GM19372 (cell line): ENCODE results near the gene GPRASP1.
"Not testable (repeated sequence)": the region's sequence is repeated elsewhere in the genome, so short reads cannot be mapped to it uniquely, and the experiment has no call there.

ENCODE experiments used
- ATAC-seq: cut with Tn5 transposase; IDR thresholded peaks from one replicate; pipeline ENCODE4 v1.9.1; 2021; ENCODE audit warnings: mild to moderate bottlenecking, low read depth, moderate library complexity; ENCODE audit not compliant: unreplicated experiment

The GPRASP1 gene, protein sequence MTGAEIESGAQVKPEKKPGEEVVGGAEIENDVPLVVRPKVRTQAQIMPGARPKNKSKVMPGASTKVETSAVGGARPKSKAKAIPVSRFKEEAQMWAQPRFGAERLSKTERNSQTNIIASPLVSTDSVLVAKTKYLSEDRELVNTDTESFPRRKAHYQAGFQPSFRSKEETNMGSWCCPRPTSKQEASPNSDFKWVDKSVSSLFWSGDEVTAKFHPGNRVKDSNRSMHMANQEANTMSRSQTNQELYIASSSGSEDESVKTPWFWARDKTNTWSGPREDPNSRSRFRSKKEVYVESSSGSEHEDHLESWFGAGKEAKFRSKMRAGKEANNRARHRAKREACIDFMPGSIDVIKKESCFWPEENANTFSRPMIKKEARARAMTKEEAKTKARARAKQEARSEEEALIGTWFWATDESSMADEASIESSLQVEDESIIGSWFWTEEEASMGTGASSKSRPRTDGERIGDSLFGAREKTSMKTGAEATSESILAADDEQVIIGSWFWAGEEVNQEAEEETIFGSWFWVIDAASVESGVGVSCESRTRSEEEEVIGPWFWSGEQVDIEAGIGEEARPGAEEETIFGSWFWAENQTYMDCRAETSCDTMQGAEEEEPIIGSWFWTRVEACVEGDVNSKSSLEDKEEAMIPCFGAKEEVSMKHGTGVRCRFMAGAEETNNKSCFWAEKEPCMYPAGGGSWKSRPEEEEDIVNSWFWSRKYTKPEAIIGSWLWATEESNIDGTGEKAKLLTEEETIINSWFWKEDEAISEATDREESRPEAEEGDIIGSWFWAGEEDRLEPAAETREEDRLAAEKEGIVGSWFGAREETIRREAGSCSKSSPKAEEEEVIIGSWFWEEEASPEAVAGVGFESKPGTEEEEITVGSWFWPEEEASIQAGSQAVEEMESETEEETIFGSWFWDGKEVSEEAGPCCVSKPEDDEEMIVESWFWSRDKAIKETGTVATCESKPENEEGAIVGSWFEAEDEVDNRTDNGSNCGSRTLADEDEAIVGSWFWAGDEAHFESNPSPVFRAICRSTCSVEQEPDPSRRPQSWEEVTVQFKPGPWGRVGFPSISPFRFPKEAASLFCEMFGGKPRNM (N-terminal part only)

DNA sequence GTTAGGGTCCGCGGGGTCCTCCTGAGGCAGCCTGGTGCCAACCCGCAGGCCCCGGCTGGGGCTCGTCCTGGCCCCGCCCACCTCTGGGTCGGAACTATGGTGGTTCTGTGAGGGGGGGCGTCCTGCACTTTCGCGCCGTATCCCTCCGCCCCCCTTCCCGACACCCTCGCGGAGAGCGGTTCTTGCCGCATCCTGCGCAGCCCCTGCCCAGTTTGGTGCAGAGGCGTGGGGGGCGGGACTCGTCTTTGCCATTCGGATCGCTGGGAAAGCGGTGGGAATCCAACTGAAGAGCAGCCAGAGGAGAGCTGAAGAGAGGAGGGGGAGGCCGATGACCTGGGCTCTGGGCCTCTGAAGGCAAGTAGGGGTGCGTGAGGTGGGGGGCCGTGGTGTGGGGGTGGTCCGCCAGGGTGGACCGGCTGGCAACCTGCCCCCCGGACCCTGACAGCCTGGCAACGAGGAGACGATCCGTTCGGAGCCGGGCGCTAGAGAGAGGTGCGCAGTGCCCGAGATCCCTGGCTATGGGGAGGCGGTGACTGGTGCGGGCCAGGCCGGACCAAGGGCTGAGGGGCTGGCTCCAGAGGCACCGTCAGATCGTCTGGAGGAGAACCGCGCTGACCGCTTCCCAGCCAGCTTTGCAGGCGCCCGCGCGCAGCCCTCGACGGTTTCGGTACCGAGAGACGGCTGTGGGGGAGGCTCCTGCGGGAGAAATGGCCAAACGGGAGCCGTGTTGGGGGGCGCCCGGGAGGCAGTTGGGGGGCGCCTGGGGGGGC lies at the start of gene GPRASP1:
Gene GPRASP1 (plus strand): TSS at position 242 of the 770 bp plus-strand sequence. CDS start 2,431 bp downstream, outside the sequence.
- ATAC-seq: peak; percentile 36

DNA sequence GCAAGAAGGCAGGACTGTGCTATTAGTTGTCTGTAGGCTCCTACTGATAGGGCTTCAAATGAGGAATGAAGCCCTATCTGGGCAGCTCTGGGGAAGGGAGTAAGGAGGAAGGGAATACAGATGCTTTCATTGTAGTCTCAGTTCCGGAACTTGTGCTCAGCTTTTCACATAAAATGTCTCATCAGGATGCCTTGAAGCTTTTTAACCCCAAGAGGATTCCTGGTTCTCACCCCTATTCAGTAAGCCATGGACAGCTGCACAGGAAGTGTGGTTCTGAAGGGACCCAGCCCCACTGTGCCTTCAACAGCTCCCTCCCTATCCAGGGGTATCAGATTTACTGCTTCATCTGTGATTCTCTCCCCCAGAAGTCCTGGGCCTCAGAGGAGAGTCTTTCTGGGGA lies 47.0 kb upstream of the GPRASP1 start:
- no peak for ATAC-seq

DNA sequence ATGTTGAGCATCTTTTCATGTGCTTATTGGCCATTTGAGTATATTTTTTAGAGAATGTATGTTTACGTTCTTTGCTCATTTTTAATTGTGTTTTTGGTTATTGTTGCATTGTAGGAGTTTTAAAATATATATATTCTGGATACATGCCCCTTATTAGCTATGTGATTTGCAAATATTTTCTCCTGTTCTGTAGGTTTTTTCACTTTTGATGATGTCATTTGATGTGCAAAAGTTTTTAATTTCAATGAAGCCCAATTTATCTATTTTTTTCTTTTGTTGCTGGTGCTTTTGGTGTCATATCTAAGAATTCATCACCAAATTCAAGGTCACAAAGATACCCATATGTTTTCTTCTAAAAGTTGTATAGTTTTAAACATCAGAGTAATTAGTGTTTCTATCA lies 45.2 kb upstream of the GPRASP1 start:
- no peak for ATAC-seq

DNA sequence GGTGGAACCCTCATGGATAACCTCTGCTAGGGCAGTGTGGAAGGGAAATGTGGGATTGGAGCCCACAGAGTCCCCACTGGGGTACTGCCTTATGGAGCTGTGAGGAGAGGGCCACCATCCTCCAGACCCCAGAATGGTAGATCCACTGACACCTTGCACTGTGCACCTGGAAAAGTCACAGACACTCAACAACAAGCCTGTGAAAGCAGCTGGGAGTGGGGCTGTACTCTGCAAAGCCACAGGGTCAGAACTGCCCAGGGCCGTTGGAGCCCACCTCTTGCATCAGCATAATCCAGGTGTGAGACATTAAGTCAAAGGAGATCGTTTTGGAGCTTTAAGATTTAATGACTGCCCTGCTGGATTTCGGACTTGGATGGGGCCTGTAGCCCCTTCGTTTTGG lies 40.4 kb upstream of the GPRASP1 start:
- no peak for ATAC-seq

DNA sequence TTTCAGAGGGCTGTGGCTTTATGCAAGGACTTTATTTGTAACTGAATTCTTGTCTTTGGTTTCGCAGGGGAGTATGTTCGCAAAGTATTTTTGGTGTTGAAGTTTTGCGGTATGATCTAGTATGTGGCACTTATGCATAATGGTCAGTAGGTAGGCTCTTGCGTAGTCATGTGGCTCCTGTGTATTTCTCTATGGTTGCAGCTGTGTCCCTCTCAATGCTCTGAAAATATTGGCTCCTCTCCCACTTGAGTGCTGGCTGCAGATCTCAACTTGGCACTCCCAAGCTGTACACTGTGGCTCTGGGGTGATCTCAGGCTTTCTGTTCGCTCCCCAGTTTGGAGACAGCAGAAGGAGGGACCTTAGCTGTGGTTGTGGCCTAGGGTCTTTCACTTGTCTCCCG lies 27.2 kb upstream of the GPRASP1 start:
- ATAC-seq: no peak

DNA sequence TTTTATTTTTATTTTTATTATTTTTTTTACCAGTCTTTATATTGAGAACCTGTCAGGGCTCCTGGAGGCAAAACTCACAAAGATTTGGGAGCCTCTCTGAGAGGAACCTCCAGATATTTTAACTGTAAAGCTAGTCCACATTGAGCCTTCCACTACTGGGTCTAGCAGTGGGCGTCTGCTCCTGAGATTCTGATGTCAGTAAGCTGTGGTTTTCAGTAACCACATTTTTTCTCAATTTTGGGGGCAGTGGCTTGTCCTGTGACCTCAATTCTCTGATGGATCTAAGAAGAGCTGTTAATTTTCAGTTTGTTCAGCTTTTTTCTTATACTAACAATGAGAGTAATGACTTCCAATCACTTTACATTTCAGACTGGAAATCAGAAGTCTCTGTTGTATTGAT lies 23.6 kb upstream of the GPRASP1 start:
- ATAC-seq: no peak

DNA sequence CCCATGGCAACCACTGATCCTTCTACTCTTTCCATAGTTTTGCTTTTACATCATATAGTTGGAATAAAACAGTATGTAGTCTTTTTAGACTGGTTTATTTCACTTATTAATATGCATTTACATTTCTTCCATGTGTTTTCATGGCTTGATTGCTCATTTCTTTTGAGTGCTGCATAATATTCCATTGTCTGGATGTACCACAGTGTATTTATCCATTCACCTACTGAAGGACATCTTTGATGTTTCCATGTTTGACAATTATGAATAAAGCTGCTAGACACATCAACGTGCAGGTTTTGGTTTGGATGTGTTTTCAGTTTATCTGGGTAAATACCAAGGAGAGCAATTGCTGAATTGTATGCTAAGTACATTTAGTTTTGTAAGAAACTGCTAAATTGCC lies 13.7 kb upstream of the GPRASP1 start:
- no peak for ATAC-seq

DNA sequence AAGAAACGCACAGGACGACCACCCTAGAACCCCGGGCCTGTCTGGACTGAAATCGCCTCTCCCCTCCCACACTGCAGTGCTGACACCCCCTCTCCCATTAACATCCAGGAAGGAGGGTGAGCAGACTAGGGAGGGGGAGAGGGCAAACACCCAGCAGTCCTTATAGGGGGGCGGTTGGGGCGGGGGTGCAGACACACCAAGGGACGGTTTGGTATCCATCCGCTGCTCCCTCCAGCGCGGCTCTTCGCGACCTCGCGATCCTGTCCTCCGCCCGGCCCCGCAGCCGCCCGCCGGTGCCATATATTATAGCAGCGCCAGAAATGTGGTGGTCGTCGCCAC lies 411 bp upstream of the GPRASP1 start:
- peak; percentile 26 for ATAC-seq

DNA sequence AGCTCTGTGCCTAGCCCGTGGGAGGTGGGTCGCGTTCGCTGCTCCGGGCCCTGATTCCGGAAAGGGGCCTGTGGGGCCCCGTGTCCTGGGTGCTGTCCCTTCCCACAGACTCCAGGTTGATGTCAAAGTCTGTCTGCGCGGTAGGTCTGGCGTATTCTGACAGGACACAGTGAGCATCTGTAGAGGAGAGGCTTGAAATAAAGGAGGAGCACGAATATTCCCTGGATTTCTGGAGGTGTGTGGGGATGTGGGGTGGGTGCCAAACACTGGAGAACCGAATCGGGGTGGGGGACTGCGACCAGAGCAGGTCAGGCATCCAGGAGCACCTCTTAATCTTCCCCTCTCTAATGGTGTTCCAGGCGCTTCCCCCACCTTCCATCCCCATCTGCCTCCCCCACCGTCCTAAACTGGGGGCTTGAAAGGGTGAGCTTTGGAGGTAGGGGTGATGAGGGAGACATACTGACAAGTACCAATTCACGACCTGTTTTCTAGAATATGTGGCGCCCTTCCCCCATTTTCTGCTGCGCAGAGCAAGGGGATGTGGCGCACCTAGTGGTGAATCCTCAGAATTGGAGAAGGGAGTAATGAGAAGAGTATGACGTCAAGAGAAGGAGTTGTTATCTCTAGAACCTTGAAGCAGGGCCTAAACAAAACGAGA lies 877 bp downstream of the GPRASP1 start:
- ATAC-seq: peak; percentile 56

DNA sequence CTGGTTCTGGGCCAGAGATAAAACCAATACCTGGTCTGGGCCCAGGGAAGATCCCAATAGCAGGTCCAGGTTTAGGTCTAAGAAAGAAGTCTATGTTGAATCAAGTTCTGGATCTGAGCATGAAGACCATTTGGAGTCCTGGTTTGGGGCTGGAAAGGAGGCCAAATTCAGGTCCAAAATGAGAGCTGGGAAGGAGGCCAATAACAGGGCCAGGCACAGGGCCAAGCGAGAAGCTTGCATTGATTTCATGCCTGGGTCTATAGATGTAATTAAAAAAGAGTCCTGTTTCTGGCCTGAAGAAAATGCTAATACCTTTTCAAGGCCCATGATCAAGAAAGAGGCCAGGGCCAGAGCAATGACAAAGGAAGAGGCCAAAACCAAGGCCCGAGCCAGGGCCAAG lies 3.4 kb downstream of the GPRASP1 start:
- ATAC-seq: no peak

DNA sequence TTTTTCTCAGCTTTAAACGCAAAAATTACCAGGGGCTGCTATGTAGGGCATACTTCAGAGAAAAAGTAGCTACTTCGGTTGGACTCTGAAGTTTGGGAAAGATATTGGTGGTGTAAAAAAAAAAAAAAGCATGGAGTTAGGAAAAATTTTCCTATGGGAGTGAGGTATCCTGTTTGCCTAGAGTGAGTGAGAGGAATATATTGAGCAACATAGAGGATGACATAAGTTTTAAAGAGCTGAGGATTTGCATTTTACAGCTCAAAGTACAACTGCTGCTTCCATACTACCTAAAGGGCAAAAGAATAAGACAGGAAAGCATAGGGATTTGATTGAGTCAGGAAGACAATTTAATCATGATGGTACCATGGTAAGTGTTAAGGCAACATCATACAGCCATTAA lies 7.3 kb downstream of the GPRASP1 start:
- no peak for ATAC-seq

DNA sequence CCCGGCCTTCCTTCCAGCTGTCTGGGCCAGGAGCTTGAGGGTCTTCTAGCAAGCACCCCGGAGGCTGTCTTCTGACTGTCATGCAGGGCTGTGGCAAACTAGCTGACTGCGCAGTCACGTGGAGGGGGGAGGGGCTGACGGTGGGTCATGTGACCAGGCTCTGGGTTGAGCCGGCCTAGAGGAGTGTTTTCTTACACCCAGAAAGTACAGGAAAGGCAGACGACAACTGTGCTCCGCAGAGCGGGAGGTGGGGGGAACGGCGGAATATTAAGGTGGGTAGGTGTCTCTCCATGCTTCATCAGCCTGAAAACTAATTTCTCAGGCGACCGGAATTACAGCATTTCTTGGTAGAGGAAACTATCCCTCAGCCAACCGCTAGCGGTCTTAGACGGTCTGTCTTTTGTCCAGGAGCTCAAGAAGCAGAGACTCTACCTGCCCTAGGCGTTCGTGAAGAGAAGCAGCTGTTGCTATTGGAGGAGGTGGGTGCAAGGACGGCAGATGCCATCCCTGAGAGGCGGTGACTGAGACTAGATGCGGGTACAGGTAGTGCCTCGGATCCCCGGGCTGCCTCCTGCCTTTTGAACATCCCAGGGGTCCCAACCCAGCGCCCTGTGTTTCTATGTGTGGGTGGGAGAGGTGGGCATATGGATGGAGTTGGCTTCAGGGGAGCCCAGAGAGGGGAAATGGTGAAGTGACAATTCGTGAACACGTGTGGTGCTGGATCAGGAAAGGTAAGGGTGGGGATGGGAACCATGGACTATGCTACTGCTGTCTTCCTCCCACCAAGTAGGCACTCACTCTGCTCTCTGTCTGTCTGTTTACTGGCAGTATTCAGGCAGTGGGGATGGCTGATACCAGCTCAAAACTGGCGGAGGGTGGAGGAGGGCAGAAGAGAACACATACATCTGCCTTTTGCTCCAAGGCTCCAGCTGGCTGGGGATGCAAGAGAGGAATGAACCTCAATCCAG lies 8.8 kb downstream of the GPRASP1 start:
- peak; percentile 96 for ATAC-seq

DNA sequence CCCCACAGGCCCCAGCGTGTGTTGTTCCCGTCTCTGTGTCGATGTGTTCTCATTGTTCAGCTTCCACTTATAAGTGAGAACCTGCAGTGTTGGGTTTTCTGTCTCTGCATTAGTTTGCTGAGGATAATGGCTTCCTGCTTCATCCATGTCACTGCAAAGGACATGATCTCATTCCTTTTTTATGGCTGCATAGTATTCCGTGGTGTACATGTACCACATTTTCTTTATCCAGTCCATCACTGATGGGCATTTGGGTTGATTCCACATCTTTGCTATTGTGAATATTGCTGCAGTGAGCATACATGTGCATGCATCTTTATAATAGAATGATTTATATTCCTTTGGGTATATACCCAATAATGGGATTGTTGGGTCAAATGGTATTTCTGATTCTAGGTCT lies 12.5 kb downstream of the GPRASP1 start:
- ATAC-seq: not testable (repeated sequence)

DNA sequence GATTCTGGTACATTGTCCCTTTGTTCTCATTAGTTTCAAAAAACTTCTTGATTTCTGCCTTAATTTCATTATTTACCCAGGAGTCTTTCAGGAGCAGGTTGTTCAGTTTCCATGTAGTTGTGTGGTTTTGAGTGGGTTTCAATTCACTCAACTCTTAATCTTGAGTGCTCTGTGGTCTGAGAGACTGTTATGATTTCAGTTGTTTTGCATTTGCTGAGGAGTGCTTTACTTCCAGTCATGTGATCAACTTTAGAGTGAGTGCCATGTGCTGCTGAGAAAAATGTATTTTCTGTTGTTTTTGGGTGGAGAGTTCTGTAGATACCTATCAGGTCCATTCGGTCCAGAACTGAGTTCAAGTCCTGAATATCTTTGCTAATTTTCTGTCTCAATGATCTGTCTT lies 15.8 kb downstream of the GPRASP1 start:
- ATAC-seq: not testable (repeated sequence)

DNA sequence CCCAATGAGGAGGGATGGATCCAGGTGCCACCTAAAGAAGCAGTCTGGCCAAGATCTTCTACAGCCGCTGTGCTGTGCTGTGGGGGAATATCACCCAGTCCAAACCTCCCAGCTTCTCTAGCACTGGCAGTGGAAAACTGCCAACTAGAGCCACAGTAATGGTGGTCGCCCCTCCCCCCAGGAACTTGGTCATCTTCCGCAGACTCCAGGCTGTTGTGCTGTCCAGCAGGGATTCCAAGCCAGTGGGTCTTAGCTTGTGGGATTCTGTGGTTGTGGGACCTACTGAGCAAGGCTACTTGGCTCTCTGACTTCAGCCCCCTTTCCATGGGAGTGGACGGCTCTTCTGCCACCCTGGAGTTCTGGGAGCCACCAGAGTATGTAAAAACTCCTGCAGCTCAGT lies 18.2 kb downstream of the GPRASP1 start:
- no peak for ATAC-seq

DNA sequence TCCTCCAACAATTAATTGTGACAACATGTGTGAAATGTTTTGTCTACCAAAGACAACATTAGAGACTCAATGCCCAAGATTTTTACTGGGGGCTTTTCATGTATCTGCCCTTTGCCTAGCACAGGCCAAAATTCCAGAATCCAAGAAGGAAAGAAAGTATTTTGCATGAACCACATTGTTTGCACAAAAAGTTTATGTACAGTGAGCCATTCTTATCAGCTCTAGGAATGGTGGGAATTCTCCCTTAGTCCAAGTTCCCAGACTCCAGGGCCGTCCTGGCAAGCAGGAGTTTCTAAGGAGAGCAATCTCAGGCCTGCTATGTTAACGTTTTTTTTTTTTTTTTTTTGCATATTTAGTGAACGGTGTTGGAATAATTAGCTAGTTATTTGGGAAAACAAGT lies 21.6 kb downstream of the GPRASP1 start:
- no peak for ATAC-seq

DNA sequence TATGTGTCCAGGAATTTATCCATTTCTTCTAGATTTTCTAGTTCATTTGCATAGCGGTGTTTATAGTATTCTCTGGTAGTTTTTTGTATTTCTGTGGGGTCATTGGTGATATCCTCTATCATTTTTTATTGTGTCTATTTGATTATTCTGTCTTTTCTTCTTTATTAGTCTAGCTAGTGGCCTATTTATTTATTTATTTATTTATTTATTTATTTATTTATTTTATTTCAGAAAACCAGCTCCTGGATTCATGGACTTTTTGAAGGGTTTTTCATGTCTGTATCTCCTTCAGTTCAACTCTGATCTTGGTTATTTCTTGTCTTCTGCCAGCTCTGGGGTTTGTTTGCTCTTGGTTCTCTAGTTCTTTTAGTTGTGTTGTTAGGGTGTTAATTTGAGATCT lies 26.2 kb downstream of the GPRASP1 start:
- ATAC-seq: not testable (repeated sequence)

DNA sequence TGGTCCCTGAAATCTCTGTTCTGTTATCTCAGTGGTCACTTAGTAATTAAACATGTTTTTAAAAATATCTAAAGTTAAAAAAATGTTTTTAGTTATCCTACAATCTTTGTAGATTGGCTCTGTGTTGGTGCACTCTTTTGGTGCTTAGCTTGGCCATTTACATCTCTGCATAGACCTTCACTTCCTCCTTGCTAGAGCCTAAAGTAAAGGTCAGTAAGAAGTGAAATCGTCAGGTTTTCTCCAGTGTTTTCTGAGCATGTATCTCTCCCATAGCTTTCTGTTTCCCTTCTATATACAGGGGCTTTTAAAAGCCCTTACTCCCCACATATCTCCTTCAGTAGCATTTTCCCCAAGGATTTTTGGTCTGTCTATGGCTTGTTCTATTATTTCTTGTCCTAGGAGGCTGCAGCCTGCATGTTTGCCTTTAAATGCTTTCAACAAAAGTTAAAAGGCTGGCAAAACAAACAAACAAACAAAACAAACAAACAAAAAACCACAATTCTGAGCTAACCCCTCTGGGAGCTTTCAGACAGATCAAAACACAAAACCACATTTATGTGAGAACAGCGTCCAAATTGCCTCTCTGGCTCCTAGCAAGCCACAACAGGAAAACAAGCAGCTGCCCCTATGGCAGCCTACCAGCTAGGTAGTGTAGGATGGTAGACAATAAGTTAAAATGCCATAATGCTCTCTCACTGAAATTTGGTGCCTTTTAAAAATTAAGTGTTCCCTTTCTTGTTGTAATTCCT lies 33.7 kb downstream of the GPRASP1 start:
- no peak for ATAC-seq
